A204.1 (cell line): ENCODE measurements around the gene INSR.
A peak's percentile ranks its signal among the peaks of the same experiment; 100 is the strongest.

Experiments
- FAIRE-seq: peaks from 2 replicates; lab custom pipeline; 2012; peaks lifted over from hg19 to GRCh38; lab: Jason Lieb, UNC

INSR gene

GRCh38 chr19:7138402-7138801 lies 155.8 kb downstream of the INSR start:
- no peak for FAIRE-seq

GRCh38 chr19:7137120-7137519 lies 157.1 kb downstream of the INSR start:
- no peak for FAIRE-seq

DNA sequence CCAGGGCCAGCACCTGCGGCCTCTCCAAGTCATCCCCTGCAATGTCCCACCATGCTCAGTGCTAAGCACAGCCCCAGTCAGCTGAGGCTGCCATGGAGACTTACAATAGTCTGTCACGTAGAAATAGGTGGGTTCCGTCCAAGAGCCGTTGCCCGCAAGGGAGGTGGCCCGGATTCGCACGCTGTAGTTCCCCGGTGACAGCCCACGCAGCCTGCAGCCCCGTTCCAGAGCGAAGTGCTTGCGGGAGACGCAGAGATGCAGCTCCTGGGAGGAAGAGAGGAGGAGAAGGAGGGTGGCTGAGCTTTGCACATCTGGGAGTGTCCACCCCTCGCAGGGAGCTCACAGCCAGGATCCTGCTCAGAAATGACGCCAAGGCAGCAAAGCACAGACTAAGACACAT lies 162.2 kb downstream of the INSR start:
- no peak for FAIRE-seq

GRCh38 chr19:7130043-7130442 lies 164.2 kb downstream of the INSR start:
- FAIRE-seq = no peak

- no peak for FAIRE-seq
Measured at GRCh38 chr19:7126132-7126531, 168.1 kb downstream of the INSR start.

DNA sequence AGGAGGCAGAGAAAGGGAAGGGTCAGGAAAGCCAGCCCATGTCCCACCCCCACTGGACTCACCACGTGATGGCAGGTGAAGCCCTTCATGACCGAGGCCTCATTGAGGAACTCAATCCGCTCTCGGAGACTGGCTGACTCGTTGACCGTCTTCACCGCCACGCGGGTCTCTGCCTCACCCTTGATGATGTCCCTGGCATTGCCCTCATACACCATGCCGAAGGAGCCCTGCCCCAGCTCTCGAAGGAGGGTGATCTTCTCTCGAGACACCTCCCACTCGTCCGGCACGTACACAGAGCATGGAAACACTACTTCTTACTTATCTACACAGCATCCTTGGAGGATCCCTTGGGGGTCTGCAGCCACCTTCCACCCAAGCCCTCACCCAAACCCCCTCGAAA lies 169.0 kb downstream of the INSR start:
- FAIRE-seq = no peak

DNA sequence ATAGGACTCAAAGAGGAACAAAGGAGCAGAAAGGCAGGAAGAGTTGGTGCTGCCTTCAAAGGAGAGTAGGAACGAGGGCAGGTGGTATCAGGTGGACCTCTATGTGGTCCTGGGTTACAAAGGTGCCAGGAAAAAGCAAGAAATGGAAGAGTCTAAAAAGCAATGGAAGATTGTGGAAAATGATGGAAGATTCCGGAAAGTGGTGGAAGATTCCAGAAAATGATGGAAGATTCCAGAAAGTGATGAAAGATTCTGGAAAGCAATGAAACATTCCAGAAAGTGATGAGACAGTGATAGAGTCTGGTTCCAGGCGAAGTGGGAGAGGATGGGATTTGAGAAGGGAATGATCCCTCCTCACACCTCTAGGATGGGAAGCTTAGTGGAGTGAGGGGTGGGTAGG lies 169.4 kb downstream of the INSR start:
- no peak for FAIRE-seq

DNA sequence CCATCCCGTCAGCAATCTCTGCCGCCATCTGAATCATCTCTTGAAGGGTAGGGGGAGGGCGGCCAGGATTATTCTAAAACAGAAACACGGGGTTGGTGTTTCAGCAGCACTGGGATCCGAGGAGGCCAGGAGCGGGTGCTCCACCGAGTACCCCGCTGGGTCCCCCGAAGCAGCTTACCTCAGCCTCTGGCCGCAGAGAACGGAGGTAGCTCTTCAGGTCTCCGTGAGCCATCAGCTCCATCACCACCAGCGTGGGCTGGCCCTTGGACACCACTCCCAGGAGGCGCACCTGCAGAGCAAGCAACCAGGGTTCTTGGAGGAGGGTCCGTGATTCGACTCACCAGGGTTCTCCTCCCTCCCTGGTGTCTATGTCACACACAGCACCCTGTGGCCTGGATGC lies 171.5 kb downstream of the INSR start:
- FAIRE-seq = no peak

GRCh38 chr19:7120499-7120898 lies 173.7 kb downstream of the INSR start:
- FAIRE-seq = no peak

DNA sequence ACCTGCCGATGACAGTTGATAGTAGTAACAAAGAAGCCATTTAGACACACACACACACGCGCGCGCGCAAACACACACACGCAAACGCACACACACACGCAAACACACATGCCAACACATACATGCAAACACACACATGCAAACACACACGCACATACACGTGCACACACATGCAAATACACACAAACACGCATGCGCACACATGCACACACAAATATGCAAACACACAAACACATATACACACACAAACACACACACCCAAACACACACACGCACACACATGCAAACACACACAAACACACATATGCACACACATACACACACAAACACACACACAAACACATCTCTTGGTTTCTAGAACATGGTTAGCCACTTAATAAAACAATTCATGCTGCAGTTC lies 174.6 kb downstream of the INSR start:
- FAIRE-seq = no peak

DNA sequence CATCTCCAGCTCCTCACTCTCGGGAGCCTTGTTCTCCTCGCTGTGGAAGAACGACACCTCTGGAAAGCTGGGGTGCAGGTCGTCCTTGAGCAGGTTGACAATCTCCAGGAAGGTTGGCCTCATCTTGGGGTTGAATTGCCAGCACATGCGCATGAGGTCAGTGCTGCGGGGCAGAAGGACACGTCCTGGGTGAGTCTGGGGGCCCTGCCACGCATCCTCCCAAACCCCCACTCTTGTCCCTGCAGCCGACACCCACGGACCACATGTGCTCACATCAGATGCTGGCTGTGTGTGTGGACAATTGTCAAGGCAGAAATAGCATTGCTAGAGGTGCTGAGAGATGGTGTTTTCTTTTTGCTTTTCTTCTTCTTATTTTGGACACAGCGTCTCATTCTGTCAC lies 177.0 kb downstream of the INSR start:
- FAIRE-seq = no peak

DNA sequence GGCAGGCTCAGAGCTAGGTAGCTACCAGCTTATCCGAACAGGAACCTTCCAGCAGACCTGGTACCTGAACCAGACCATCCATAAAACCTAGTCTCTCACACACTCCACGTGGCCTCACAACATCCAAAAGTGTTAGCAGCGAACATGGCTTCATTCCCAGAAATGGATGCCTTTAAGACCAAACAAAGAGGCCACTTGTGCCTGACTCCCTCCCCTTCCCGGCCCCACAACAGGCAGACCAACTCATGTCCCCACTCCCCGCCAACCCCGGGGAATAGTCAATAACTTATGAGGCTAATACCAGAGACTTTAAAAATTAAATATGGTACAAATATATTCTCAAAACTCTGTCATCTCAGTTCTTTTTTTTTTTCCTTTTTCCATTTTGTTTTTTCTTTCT lies 178.5 kb downstream of the INSR start:
- FAIRE-seq = no peak

DNA sequence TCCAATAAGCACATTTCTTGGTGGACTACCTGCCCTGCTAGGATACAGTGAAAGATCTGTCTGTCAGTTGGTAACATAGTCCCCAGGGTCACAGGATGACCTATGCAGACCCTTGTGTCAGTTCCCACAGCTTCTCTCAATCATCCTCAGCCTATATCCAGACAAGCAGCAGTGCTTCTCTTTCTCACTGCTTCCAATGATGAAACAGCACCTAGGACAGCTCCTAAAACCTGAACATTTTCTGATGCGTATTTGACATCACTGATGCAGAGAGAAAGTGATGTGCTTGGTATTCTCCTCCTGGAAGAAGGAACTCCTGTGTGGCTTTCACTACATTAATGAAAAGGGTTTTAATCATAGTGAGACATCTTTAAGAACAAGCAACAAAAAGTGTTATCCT lies 181.0 kb downstream of the INSR start:
- FAIRE-seq = no peak

GRCh38 chr19:7112675-7113074 lies 181.5 kb downstream of the INSR start:
- FAIRE-seq = no peak

DNA sequence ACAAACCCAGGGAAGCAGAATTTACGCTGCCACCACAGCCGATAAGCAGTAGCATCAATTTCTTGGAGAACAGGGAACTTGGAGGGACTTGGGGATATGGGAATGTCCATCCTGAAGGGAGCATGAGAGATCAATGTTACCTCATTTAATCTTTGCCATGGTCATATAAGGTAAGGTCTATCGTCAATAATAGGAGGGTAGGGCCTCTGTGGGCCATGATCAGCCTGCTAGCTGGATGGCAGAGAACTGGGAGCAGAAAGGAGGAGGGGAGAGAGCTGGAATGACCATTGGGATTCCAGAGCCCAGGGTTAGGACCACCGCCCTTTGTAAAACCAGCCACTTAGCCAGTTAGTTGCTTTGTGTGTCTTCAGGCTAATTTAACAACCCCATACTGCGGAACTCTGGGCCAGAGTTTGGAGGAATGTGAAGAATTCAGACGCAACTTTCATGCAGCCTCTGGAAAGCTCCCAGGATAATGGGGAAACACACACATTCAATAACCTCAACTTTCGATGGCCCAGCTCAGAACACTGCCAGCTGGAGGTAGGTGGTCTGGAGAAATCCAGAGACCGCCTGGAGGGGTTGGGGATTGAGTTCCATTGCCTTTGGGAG lies 184.4 kb downstream of the INSR start:
- no peak for FAIRE-seq

GRCh38 chr19:7106711-7107657 lies 187.2 kb downstream of the INSR start:
- FAIRE-seq = no peak

- FAIRE-seq = no peak
Measured at GRCh38 chr19:7104747-7105447, 189.3 kb downstream of the INSR start.

DNA sequence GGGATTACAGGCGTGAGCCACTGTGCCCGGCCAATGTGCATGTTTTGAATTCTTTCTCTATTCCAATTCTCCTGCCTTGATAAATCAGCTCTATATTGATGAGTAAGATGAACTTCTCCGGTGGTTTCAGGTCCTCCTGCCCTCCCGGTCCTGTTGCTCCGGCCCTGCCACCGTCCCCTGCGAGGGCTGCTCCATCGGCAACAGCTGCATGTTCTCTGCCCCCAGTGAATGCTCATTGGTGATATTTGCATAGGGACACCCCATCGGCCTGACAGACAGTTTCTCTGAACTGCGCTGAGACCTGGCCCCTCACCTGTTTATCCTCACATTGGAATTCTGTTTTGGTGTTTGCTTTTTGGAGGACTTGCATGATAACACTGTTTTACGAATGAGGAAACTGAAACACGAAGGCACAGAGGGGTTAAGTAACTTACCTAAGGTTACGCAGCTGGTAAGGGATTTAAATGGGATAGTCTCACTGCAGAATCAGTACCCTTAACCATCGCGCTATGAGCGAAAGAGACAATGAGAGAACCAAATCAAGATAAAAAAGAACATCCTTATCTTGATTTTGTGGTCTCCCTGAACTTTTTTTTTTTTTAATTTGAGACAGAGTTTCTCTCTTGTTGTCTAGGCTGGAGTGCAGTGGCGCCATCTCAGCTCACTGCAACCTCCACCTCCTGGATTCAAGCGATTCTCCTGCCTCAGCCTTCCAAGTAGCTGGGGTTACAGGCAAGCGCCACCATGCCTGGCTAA lies 192.5 kb downstream of the INSR start:
- FAIRE-seq = no peak

- FAIRE-seq = no peak
Measured at GRCh38 chr19:7099597-7099921, 194.7 kb downstream of the INSR start.

DNA sequence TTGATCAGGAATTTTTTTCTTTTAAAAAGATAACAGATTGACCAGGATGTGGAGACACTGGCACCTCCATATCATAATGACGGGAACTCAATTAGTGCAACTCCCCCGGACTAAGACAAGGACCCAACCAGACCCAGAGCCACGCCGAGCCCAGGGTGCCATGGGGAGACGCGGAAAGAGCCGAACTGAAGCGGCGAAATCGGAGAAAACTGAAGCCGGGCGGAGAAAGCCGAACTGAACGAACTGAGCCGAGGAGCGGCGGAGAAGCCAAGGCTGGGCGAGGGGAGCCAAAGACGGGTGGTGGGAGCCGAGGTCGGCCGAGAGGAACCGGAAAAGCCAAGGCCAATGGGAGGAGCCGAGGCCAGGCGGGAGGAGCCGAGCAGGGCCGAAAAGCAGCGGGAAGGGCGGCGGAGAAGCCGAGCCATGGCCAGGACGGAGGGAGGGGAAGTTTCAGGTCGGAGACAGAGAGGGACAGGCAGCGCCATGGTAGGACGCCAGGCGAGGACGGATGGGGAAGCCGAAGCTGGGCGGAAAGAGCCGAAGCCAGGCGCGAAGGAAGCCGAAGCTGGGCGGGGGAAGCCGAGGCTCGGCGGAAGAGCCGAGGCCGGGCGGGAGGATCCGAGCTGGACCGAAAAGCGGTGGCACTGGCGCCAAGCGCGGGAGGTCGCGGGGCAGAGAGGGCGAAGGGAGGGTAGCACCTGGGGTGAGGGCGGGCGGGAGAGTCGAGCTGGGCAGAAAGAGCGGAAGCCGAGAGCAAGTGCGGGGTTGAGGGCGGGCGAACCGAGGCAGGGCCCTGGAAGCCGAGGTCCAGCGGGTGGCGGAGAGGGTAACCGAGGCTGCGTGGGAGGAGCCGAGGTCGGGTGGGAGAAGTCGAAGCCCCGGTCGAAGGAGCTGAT lies 195.3 kb downstream of the INSR start:
- peak; percentile 70 for FAIRE-seq

GRCh38 chr19:7098096-7098495 lies 196.1 kb downstream of the INSR start:
- no peak for FAIRE-seq

- no peak for FAIRE-seq
Measured at GRCh38 chr19:7088999-7089398, 205.2 kb downstream of the INSR start.
